C4-2B (cell line): ENCODE data around the gene POGLUT3.

Experiments
- ZFX ChIP-seq: fragments of 450-650 bp; IDR thresholded peaks from 2 replicates; pipeline ENCODE4 v1.6.1; 2017
- TF ChIP-seq, protein P1 (sequence below): fragments of 450-650 bp; conservative IDR thresholded peaks from 2 replicates; pipeline ENCODE4 v1.5.1; 2017; ENCODE audit warnings: mild to moderate bottlenecking

DNA sequence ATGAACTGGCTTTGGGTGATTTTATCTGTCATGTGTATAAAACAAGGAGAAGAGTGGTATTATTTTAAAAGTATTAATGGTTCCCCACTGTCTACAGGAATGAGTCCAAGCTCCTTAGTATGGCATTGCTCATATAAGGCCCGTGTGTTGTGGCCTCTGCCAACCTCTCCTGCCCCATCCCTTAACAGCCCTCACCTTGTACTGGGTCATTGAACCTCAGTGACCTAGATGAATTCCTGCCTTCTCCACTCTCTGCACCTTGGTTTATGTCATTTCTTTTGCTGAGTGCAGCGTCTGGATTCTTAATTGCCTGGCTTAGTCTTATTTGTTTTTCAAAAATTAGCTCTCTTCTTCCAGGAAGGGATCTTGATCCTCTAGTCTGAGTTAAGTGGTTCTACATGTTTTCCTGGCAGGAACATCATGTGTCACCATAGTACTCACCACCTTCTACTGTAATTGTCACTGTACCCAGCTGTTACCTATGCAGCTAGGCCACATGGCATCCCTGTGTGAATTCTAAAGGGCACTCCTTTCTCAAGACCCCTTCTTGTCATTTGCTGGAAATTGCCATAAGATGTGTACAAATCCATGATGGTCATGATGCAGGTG, 36.2 kb upstream of the POGLUT3 start:
- TF ChIP-seq, protein P1, sequence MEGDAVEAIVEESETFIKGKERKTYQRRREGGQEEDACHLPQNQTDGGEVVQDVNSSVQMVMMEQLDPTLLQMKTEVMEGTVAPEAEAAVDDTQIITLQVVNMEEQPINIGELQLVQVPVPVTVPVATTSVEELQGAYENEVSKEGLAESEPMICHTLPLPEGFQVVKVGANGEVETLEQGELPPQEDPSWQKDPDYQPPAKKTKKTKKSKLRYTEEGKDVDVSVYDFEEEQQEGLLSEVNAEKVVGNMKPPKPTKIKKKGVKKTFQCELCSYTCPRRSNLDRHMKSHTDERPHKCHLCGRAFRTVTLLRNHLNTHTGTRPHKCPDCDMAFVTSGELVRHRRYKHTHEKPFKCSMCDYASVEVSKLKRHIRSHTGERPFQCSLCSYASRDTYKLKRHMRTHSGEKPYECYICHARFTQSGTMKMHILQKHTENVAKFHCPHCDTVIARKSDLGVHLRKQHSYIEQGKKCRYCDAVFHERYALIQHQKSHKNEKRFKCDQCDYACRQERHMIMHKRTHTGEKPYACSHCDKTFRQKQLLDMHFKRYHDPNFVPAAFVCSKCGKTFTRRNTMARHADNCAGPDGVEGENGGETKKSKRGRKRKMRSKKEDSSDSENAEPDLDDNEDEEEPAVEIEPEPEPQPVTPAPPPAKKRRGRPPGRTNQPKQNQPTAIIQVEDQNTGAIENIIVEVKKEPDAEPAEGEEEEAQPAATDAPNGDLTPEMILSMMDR: no peak
- TF ChIP-seq ZFX: no peak
